Measurements from ENCODE around the gene SHANK1. TPM values are rescaled to one million over a fixed set of nuclear protein-coding genes. Genes with fewer than 3 reads are reported as not detected.

Gene SHANK1
- total and polyA plus RNA-seq, 9 donors: 0.20 to 11.1 (median 2.5) TPM

DNA sequence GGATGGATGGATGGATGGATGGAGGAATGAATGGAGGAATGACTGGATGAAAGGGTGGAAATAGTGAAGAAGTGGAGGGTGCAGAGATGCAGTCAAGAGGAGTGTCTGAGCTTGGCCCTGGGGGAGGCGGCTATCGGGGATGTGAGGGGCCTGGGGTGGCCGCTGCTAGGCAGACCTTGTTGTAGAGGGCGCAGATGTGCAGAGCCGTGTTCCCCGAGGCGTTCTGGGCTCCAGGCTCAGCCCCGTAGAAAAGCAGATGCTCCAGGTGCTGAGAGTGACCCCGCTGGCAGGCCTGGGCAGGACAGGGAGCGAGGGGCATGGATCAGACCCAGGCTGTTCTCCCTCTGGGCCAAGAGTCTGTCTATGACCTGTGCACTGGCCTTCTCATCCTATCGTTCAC lies 8.4 kb downstream of the SHANK1 start:
- TF ChIP-seq EP300 (IDR thresholded peaks at IDR 0.05): no peak
- no peak for TF ChIP-seq POLR2A (IDR thresholded peaks at IDR 0.05)
- TF ChIP-seq, protein P1, sequence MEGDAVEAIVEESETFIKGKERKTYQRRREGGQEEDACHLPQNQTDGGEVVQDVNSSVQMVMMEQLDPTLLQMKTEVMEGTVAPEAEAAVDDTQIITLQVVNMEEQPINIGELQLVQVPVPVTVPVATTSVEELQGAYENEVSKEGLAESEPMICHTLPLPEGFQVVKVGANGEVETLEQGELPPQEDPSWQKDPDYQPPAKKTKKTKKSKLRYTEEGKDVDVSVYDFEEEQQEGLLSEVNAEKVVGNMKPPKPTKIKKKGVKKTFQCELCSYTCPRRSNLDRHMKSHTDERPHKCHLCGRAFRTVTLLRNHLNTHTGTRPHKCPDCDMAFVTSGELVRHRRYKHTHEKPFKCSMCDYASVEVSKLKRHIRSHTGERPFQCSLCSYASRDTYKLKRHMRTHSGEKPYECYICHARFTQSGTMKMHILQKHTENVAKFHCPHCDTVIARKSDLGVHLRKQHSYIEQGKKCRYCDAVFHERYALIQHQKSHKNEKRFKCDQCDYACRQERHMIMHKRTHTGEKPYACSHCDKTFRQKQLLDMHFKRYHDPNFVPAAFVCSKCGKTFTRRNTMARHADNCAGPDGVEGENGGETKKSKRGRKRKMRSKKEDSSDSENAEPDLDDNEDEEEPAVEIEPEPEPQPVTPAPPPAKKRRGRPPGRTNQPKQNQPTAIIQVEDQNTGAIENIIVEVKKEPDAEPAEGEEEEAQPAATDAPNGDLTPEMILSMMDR (IDR thresholded peaks at IDR 0.05): no peak
- Histone ChIP-seq H3K27ac (no peak overlapping the region), H3K4me3 (no peak overlapping the region), H3K36me3 (no peaks in the 10 kb centered on the region), H3K4me1 (ENCODE audit: insufficient read depth) (no peaks in the 10 kb centered on the region), H3K27me3 (no peaks in the 10 kb centered on the region), H3K9me3 (no peaks in the 10 kb centered on the region)
- WGBS, 3 donors: 84 to 86% (median 85%) methylated on average over 11 of the region's 11 CpGs
- intact Hi-C loops (cut with DNase I): no loop called here
- no peak for DNase-seq

DNA sequence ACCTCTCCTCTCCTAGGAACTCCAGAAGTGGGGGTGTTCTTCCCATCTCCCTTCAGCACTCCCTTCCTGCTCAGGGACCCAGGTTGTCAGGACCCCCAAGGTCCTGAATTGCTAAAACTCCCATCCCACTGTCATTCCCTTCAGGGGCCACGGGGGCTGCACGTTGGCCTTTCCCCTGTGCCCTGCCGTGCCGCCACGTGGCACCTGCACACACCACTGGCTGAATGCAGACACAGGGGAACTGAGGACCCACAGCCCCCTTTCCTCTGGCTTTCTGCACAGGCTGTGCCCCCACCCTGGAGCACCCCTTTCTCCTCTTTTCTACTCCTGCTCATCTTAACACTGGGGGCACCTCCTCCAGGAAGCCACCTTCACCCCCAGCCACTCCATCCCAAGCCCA lies 9.0 kb downstream of the SHANK1 start:
- intact Hi-C loops (cut with DNase I): no loop called here
- Histone ChIP-seq H3K4me1 (ENCODE audit: insufficient read depth) (no peaks in the 10 kb centered on the region), H3K27ac (no peak overlapping the region), H3K4me3 (no peak overlapping the region), H3K36me3 (no peaks in the 10 kb centered on the region), H3K27me3 (no peaks in the 10 kb centered on the region), H3K9me3 (no peaks in the 10 kb centered on the region)
- TF ChIP-seq POLR2A (IDR thresholded peaks at IDR 0.05): no peak
- WGBS, 3 donors: 80 to 85% (median 85%) methylated on average over 5 of the region's 5 CpGs
- no peak for DNase-seq

DNA sequence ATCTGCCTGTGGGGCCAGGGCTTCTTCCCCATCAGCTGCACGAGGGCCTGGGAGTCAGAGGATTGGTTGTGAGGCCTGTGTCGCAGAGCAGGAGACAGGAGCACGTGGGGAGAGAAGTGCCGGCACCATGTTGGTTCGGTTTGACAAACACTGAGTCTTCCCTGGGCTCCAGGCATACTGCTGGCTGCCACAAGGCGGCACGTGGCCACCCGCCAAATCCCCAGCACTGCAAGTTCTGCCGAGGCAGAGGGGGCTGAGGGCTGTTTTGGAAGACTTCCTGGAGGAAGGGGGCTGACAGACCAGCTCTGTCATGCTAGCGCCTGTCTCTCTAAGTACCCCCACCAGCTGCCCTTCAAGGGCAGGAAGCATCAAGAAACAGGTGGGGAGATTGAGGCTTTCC lies 9.5 kb downstream of the SHANK1 start:
- H3K4me3 ChIP-seq: no peak overlapping the region
- DNase-seq: no peak
- H3K27me3 ChIP-seq: no peaks in the 10 kb centered on the region
- no peak overlapping the region for H3K27ac ChIP-seq
- H3K36me3 ChIP-seq: no peaks in the 10 kb centered on the region
- H3K9me3 ChIP-seq: no peaks in the 10 kb centered on the region
- TF ChIP-seq, protein P1 (IDR thresholded peaks at IDR 0.05): no peak
- no peak for TF ChIP-seq POLR2A (IDR thresholded peaks at IDR 0.05)
- TF ChIP-seq EP300 (IDR thresholded peaks at IDR 0.05): no peak
- 69 to 76% (median 70%) methylated on average over 10 of the region's 10 CpGs for WGBS, 3 donors
- H3K4me1 ChIP-seq (ENCODE audit: insufficient read depth): no peaks in the 10 kb centered on the region
- intact Hi-C loops (cut with DNase I): no loop called here

DNA sequence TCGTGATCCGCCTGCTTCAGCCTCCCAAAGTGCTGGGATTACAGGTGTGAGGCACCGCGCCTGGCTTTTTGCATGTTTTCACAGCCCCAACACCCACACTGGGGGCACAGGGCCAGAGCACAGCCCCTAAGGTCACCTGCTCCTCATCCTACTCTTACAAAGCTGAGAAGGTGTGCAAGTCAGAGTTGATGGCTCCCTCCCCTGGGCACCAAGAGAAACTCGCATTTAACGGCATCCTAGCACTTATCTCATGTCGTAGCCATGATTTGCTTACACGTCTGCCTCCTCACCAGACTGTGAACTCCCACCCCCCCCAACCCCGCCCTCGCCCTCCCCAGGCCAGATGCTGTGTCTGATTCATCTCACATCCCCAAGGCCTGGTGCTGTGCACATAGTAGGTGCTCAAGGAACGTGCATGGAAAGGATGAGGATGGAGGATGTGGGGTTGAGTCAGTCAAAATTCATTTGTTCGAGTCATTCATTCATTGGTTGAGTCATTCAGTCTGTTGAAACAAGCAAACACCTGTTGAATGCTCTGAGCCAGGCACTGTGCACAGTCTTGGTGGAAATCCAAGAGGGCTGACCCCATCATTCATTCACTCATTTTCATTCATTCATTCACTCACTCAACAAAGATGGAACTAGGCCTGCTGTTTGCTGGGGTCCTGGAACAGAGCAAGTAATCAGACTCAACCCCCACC lies 11.3 kb downstream of the SHANK1 start:
- Histone ChIP-seq H3K27me3 (no peaks in the 10 kb centered on the region), H3K27ac (no peak overlapping the region), H3K4me3 (no peak overlapping the region), H3K9me3 (no peaks in the 10 kb centered on the region), H3K4me1 (ENCODE audit: insufficient read depth) (no peaks in the 10 kb centered on the region), H3K36me3 (no peaks in the 10 kb centered on the region)
- TF ChIP-seq, protein P1 (IDR thresholded peaks at IDR 0.05): no peak
- TF ChIP-seq POLR2A (IDR thresholded peaks at IDR 0.05): no peak
- TF ChIP-seq EP300 (IDR thresholded peaks at IDR 0.05): no peak
- 70 to 75% (median 75%) methylated on average over 12 of the region's 12 CpGs for WGBS, 3 donors
- intact Hi-C loops (cut with DNase I): no loop called here
- no peak for DNase-seq

DNA sequence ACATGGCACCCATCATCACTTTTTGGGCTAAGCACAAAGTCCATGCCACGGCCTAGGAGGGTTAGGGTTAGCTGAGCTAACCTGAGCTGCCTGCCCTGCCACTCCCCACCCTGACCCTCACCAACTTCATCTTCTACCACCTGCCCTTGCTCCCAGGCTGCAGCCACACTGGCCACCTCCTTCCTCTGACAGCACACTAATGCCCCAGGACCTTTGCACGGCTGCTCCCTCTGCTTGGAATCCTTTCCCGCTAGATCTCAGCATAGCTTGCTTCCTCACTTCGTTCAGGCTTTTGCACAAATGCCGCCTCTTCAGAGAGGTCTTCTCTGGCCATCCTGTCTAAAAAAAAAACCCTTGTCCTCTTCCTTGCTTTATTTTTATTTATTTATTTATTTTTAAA lies 13.2 kb downstream of the SHANK1 start:
- intact Hi-C loops (cut with DNase I): no loop called here
- Histone ChIP-seq H3K27me3 (no peaks in the 10 kb centered on the region), H3K4me1 (ENCODE audit: insufficient read depth) (no peaks in the 10 kb centered on the region), H3K27ac (no peak overlapping the region), H3K4me3 (no peak overlapping the region), H3K9me3 (no peaks in the 10 kb centered on the region), H3K36me3 (no peaks in the 10 kb centered on the region)
- TF ChIP-seq POLR2A (IDR thresholded peaks at IDR 0.05) (no peak), EP300 (IDR thresholded peaks at IDR 0.05) (no peak)
- TF ChIP-seq, protein P1 (IDR thresholded peaks at IDR 0.05): no peak
- WGBS, 3 donors: 68 to 78% (median 70%) methylated on average over 5 of the region's 5 CpGs
- no peak for DNase-seq
